ENCODE results near the gene CAMK1D. TPM values are rescaled to one million over a fixed set of nuclear protein-coding genes. Genes with fewer than 3 reads are reported as not detected.

The CAMK1D gene
- total and polyA plus RNA-seq, 2 experiments from 2014 or later, result 4.6 to 7.2 TPM

- no peaks in the 10 kb centered on the region for H3K9me2 ChIP-seq (ENCODE audit: insufficient read depth)
Observed at GRCh38 chr10:12750526-12751201, 401.3 kb downstream of the CAMK1D start.

More at GRCh38 chr10:12750526-12751201, 401.3 kb downstream of the CAMK1D start:
- Mint-ChIP-seq H3K27me3 (ENCODE audit: insufficient read depth, low read depth, poor library complexity) (peaks cover 10% of the 10 kb centered on the region), H3K27ac (no peak overlapping the region), H3K4me3 (no peak overlapping the region), H3K9me3 (peaks cover 3% of the 10 kb centered on the region; the same call in 2 of the 3 replicates), H3K36me3 (ENCODE audit: low read depth) (no peaks in the 10 kb centered on the region), H3K4me1 (peaks cover 3% of the 10 kb centered on the region; the same call in 1 of the 3 replicates)
- Histone ChIP-seq H4K20me1 (replicated peaks; ENCODE audit: insufficient read depth) (no peaks in the 10 kb centered on the region), H3K27me3 (ENCODE audit: insufficient read depth) (no peaks in the 10 kb centered on the region), H3K4me2 (no peak overlapping the region), H3K4me3 (no peak overlapping the region), H2AFZ (no peak overlapping the region), H3K36me3 (ENCODE audit: insufficient read depth) (no peaks in the 10 kb centered on the region), H3K79me2 (replicated peaks; ENCODE audit: insufficient read depth) (no peaks in the 10 kb centered on the region), H3K4me1 (ENCODE audit: insufficient read depth) (no peaks in the 10 kb centered on the region), H3F3A (replicated peaks; ENCODE audit: low read depth) (no peaks in the 10 kb centered on the region), H3K27ac (ENCODE audit: low read depth) (no peak overlapping the region)
- DNase-seq (ENCODE audit: low spot score) (no peak), ATAC-seq (no peak)
- no peak for TF ChIP-seq ZNF462 (CRISPR knock-in tag; IDR thresholded peaks at IDR 0.05)
- no peak for TF ChIP-seq CTCF (conservative IDR thresholded peaks at IDR 0.05; ENCODE audit: low read depth in 2 of 2)
- TF ChIP-seq, protein P1, sequence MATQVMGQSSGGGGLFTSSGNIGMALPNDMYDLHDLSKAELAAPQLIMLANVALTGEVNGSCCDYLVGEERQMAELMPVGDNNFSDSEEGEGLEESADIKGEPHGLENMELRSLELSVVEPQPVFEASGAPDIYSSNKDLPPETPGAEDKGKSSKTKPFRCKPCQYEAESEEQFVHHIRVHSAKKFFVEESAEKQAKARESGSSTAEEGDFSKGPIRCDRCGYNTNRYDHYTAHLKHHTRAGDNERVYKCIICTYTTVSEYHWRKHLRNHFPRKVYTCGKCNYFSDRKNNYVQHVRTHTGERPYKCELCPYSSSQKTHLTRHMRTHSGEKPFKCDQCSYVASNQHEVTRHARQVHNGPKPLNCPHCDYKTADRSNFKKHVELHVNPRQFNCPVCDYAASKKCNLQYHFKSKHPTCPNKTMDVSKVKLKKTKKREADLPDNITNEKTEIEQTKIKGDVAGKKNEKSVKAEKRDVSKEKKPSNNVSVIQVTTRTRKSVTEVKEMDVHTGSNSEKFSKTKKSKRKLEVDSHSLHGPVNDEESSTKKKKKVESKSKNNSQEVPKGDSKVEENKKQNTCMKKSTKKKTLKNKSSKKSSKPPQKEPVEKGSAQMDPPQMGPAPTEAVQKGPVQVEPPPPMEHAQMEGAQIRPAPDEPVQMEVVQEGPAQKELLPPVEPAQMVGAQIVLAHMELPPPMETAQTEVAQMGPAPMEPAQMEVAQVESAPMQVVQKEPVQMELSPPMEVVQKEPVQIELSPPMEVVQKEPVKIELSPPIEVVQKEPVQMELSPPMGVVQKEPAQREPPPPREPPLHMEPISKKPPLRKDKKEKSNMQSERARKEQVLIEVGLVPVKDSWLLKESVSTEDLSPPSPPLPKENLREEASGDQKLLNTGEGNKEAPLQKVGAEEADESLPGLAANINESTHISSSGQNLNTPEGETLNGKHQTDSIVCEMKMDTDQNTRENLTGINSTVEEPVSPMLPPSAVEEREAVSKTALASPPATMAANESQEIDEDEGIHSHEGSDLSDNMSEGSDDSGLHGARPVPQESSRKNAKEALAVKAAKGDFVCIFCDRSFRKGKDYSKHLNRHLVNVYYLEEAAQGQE (IDR thresholded peaks at IDR 0.05; ENCODE audit: unreplicated experiment), result no peak
- TF ChIP-seq POLR2AphosphoS5 (IDR thresholded peaks at IDR 0.05; ENCODE audit: low read depth), result no peak
- no peak for TF ChIP-seq ZNF114 (CRISPR knock-in tag; IDR thresholded peaks at IDR 0.05)
- TF ChIP-seq, protein P2, sequence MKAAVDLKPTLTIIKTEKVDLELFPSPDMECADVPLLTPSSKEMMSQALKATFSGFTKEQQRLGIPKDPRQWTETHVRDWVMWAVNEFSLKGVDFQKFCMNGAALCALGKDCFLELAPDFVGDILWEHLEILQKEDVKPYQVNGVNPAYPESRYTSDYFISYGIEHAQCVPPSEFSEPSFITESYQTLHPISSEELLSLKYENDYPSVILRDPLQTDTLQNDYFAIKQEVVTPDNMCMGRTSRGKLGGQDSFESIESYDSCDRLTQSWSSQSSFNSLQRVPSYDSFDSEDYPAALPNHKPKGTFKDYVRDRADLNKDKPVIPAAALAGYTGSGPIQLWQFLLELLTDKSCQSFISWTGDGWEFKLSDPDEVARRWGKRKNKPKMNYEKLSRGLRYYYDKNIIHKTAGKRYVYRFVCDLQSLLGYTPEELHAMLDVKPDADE (IDR thresholded peaks at IDR 0.05), result no peak
- TF ChIP-seq CREB1 (CRISPR knock-in tag; IDR thresholded peaks at IDR 0.05; ENCODE audit: low read depth), result no peak
- no peak for TF ChIP-seq STAT1 (IDR thresholded peaks at IDR 0.05; ENCODE audit: unreplicated experiment)
- TF ChIP-seq JUNB (IDR thresholded peaks at IDR 0.05; ENCODE audit: unreplicated experiment), result no peak
- no peak for TF ChIP-seq EZH2 (IDR thresholded peaks at IDR 0.05; ENCODE audit: low read depth, unreplicated experiment)
- TF ChIP-seq ZNF331 (CRISPR knock-in tag; IDR thresholded peaks at IDR 0.05; ENCODE audit: low read depth), result no peak
- TF ChIP-seq NANOG (IDR thresholded peaks at IDR 0.05; ENCODE audit: borderline replicate concordance), result no peak
- no peak for TF ChIP-seq EZH2phosphoT487 (IDR thresholded peaks at IDR 0.05; ENCODE audit: unreplicated experiment)
